ENCODE results near the gene TOX2. TPM values are rescaled to one million over a fixed set of nuclear protein-coding genes. Genes with fewer than 3 reads are reported as not detected.

TOX2 gene
- total and polyA plus RNA-seq, 2 of the 8 experiments (the other 6 are each of a cell fraction or from before 2014, with no cell fraction given) = 1.8 to 3.4 TPM

GRCh38 chr20:43959079-43959919, 44.6 kb downstream of the TOX2 start (continued):
- no peak for TF ChIP-seq JUN (IDR thresholded peaks at IDR 0.05; ENCODE audit: low read depth, low read length)
- no peak for TF ChIP-seq SUZ12 (IDR thresholded peaks at IDR 0.05; ENCODE audit: low read length)

Measured in H1 (cell line).